Panc1 (cell line): ENCODE measurements around the gene CD2BP2.

Experiments used
- CTCF ChIP-seq: fragments of 450-650 bp; IDR thresholded peaks from 2 replicates; pipeline ENCODE4 v1.5.1; 2017; ENCODE audit warnings: mild to moderate bottlenecking
- POLR2AphosphoS5 ChIP-seq: IDR thresholded peaks from 2 replicates; pipeline ENCODE4 v1.6.1; 2012; ENCODE audit warnings: mild to moderate bottlenecking, low read depth, low read length, moderate library complexity
- REST ChIP-seq, 2 experiments: IDR thresholded peaks; 2 replicates each; pipeline ENCODE4 v1.6.1; 2011 to 2012; ENCODE audit warnings: low read depth in 2 of 2, control low read depth in 1 of 2, low read length in 1 of 2, mild to moderate bottlenecking in 1 of 2, moderate library complexity in 1 of 2; ENCODE audit not compliant: insufficient read depth in 1 of 2
- TCF7L2 ChIP-seq: IDR thresholded peaks from 2 replicates; pipeline ENCODE4 v1.6.1; 2011; ENCODE audit warnings: mild to moderate bottlenecking, low read depth, low read length, inconsistent platforms

GRCh38 chr16:30346286-30346685 lies 8.8 kb downstream of the CD2BP2 start:
- TF ChIP-seq CTCF = no peak
- no peak for TF ChIP-seq POLR2AphosphoS5
- TF ChIP-seq REST (IDR thresholded peaks at IDR 0.05; ENCODE audit: insufficient read depth in 1 of 2, low read depth in 2 of 2, low read length in 1 of 2) = no peak
- no peak for TF ChIP-seq TCF7L2
